Measurements from ENCODE around the gene NFATC2.

- TF ChIP-seq CTCF (conservative IDR thresholded peaks at IDR 0.05; ENCODE audit: low read depth in 2 of 2) (no peak), POLR2AphosphoS5 (IDR thresholded peaks at IDR 0.05; ENCODE audit: low read depth) (no peak), NANOG (IDR thresholded peaks at IDR 0.05; ENCODE audit: borderline replicate concordance) (no peak), EZH2phosphoT487 (IDR thresholded peaks at IDR 0.05; ENCODE audit: unreplicated experiment) (no peak), CREB1 (CRISPR knock-in tag; IDR thresholded peaks at IDR 0.05; ENCODE audit: low read depth) (no peak), ETS1 (IDR thresholded peaks at IDR 0.05) (no peak)
- TF ChIP-seq, protein P1, sequence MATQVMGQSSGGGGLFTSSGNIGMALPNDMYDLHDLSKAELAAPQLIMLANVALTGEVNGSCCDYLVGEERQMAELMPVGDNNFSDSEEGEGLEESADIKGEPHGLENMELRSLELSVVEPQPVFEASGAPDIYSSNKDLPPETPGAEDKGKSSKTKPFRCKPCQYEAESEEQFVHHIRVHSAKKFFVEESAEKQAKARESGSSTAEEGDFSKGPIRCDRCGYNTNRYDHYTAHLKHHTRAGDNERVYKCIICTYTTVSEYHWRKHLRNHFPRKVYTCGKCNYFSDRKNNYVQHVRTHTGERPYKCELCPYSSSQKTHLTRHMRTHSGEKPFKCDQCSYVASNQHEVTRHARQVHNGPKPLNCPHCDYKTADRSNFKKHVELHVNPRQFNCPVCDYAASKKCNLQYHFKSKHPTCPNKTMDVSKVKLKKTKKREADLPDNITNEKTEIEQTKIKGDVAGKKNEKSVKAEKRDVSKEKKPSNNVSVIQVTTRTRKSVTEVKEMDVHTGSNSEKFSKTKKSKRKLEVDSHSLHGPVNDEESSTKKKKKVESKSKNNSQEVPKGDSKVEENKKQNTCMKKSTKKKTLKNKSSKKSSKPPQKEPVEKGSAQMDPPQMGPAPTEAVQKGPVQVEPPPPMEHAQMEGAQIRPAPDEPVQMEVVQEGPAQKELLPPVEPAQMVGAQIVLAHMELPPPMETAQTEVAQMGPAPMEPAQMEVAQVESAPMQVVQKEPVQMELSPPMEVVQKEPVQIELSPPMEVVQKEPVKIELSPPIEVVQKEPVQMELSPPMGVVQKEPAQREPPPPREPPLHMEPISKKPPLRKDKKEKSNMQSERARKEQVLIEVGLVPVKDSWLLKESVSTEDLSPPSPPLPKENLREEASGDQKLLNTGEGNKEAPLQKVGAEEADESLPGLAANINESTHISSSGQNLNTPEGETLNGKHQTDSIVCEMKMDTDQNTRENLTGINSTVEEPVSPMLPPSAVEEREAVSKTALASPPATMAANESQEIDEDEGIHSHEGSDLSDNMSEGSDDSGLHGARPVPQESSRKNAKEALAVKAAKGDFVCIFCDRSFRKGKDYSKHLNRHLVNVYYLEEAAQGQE (IDR thresholded peaks at IDR 0.05; ENCODE audit: unreplicated experiment): no peak
These were observed 131.8 kb downstream of the NFATC2 start for GRCh38 chr20:51410586-51411325.
